ENCODE measurements around the gene TMEM156.

Gene TMEM156

DNA sequence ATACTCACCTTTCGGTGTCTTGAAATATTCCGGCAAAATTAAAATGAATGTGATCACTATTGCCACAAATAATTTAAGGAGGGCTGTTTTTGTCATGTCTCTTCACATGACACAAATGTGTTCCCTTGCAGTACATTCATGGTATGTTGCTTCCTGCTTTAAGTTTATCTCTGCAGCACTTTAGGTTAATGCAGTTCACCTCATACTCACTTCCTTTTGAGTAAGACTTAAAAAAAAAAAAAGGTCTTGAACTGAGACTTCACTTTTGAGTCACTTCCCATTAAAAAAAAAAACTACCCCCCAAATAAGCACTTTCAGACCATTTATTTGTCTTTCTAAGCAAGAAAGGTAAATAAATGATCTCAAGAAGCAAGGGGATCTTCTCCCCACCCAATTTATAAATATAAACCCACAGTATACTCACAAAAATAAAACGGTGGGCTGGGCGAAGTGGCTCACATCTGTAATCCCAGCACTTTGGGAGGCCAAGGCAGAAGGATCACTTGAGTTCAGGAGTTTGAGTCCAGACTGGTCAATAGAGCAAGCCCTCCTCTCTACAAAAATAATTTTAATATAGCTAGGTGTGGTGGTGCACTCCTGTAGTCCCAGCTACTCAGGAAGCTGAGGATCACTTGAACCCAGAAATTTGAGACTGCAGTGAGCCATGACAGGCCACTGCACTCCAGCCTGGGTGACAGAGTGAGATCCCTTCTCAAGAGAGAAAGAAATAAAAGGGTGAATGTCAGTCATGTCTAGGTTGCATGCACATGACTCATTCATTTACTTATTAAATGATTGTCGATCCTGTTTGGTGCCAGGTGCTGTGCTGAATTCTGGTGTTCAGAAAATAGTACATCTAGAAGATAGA is at the start of gene TMEM156:
TSS of gene TMEM156 (minus strand) at position 192 of the 868 bp plus-strand sequence. CDS start at position 96, 96 bp downstream.
- DNase-seq = peak; percentile 42

GRCh38 chr4:39078829-39079228 is 46.6 kb upstream of the TMEM156 start:
- DNase-seq = no peak

DNA sequence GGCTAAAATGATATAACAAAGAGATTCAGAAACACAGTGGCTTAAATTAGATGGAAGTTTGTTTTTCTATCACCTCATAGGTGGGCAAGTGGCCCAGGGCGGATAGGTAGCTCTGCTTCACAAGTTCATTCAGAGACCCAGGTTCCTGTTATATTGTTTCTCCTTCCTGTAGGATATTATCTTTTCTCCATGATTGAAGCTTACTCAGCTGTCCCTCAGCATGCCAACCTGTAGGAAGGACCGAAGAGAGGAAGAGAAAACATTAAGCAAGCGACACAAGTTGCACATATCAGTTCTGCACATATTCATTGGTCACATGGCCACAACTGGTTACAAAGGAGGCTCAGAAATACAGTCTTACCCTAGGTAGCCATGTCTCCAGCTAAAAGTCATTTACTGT is 36.7 kb upstream of the TMEM156 start:
- DNase-seq = no peak

GRCh38 chr4:39067451-39067850 is 35.2 kb upstream of the TMEM156 start:
- DNase-seq = no peak

- no peak for DNase-seq
These were observed 34.8 kb upstream of the TMEM156 start for GRCh38 chr4:39067031-39067430.

DNA sequence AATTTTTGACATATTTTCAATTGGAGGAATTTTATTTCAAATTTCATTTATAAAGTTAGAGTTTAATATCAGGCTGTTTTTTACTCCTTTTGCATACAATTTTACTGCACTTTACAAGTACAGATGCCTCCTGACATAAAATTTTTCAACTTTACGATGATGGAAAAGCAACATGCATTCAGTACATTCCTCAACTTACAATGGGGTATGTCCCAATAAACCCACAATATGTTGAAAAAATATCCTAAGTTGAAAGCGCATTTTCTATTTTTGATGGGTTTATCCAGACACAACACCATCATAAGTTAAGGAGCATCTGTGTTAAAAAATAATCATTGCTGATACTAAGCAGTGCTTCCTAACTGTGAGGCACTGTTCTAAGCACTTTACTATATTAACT is 34.2 kb upstream of the TMEM156 start:
- DNase-seq = no peak

- DNase-seq = no peak
These were observed 31.2 kb upstream of the TMEM156 start for GRCh38 chr4:39063430-39063829.

- DNase-seq = no peak
These were observed 30.5 kb upstream of the TMEM156 start for GRCh38 chr4:39062770-39063097.

GRCh38 chr4:39062094-39062769 is 30.0 kb upstream of the TMEM156 start, which contains the start of gene KLHL5:
TSS of gene KLHL5 (plus strand) at chr4:39062232. CDS start at chr4:39062653, 421 bp downstream.
- no peak for DNase-seq

DNA sequence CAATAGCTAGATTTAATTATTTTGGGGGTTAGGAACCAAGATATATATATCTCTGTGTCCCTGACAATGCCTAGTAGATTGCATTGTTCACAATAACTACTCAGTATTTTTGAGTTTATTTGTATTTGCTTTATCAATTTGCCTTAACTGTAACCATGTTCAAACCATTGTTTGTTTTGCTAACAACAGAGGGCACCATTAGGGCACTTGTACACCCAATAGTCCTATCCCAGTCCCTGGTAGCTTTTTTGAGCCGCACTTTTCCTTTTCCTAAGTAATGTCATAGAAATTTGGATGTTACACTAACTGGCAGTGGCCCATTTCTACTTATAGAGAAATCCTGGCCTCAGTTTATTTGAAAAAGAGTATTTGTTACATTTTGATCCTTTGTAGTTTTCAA is 29.2 kb upstream of the TMEM156 start:
- DNase-seq = no peak

GRCh38 chr4:39056023-39056422 is 23.8 kb upstream of the TMEM156 start:
- no peak for DNase-seq

DNA sequence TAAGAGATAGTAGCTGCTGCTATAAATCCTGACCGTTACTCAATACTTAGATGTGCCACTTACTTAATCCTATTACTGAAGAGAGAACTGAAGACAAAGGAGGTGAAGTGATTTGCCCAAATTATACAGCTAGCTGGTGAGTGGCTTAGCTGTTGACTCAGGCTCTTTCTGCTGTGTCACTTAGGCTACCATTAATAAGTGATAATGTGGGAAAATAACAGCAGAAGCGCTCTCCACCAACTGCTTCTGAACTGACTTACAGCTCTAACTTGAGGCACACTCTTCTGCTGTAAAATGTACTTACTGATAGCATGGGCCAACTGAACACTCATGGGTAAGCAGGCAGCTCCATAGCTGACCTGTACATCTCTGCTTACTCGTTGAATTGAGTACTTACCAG is 22.3 kb upstream of the TMEM156 start:
- no peak for DNase-seq

DNA sequence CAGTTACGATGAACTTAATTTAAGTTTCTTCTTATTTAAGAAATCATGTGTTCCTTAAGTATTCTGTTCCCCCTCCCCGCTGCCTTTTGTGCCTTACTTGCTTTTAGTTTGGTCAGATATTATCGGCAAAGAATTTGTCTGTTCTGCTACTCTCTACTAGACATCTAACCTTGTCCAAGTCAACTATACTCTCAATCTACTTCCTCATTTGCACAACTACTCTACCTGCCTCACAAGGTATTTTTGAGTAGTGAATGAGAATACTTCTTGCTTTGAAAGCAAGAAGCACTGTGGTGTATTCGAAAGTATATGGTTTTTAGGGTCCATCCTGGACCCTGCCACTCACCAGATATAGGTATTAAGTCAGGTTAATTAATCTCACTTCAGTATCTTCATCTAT is 21.8 kb upstream of the TMEM156 start:
- DNase-seq = no peak

- no peak for DNase-seq
These were observed 19.3 kb upstream of the TMEM156 start for GRCh38 chr4:39051492-39051891.

DNA sequence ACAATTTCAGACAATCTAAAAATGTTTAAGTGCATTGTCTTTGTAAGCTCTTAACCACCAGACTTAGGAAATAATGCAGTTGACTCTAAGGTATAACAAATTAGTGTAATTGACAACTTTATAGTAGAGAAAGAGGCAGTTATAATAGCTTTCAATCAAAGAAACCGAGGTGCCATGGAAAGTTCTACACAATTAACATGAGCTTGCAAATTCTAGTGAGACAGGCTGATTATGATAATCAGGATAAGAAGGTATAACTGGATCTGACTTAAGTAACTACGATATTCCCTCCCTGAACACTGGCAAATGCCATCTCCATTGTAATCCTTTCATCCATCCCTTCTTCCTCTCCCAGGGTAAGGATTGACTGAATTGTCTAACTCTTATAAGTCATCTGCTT is 18.4 kb upstream of the TMEM156 start:
- no peak for DNase-seq

- DNase-seq = no peak
These were observed 16.1 kb upstream of the TMEM156 start for GRCh38 chr4:39048311-39048710.

GRCh38 chr4:39047681-39048080 is 15.5 kb upstream of the TMEM156 start:
- no peak for DNase-seq

DNA sequence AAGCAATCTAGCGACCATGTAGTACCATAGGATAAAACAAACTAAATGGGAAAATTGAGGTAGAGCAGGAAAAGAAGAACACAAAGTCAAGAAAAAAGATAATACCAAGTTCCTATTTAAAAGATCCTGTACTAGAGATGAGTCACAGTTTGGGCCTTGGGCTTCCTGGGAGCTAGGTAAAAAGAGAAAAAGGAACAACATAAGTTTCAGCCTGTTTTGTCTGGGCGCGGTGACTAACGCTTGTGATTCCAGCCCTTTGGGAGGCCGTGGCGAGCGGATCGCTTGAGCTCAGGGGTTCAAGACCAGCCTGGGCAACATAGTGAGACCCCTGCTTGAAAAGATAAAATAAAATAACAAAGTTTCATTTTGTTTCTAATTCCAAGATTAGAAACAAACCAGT is 14.0 kb upstream of the TMEM156 start:
- no peak for DNase-seq

GRCh38 chr4:39045827-39046221 is 13.6 kb upstream of the TMEM156 start:
- DNase-seq = no peak

DNA sequence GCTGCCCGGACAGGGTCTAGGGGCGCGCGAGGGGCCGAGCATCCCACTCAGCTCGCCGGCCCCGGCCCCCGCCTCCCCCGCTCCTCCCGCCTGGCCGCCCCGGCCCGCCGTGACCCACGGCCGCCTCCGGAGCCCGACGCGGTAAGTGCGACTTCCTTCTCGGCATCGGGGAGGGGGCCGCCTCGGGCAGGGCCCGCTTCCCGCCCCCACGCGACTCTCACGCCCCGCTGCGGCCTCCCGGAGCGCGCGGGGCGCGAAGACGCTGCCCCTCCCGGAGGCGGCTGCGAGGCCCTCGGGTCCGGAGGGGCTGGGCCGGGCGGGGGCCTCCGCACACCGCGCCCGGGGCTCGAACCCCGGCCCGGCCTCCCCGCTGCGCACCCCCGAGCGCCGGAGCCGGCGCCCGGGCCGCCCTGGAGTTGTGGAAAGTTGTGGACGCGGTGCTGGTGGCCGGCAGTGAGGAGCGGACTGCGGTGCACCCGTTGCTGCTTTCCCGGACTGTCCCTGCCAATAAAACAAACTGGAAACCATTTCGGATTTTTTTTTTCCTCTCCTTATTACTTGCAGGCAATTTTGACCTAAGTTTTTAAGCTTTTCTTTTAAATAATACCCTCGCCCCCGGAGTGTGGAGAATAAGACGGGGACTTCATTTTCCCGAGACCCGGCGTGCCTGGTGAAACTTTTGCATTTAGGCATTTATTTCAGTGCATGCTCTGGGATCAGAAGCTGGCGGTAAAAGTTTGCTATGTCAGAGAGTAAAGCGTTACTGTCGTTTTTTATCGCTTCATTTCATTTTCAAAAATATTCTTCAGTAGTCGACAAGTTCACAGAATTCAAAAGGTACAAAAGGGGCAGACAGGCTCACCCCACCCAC is 13.0 kb upstream of the TMEM156 start:
- DNase-seq = no peak

DNA sequence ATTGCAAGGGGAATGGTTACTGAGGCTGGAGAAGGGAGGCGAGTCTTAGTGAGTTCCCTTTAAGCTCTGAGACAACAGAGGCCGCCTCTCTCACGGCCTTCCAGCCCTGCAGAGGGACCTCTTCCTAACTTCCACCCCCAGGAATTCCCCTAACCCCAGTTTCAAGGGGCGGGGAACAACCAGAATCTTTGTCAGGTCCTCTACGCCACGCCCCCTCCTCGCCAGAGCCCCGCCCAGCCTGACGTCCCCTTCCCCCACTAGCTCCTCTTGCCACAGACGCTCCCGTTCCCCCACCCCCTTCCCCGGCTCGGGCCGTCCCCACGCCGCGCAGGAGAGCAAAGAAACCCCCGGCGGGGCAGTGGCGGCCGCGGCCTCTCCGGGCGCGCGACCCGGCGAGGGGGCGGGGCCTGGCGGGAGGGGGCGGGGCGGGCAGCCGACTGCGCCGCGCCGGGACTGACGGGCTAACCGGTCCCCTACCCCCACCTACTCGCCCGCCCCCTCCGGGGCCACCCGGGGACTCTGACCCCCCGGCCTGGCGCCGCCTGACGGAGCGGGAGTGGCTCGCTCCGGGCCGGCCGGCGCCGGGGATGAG is 12.3 kb upstream of the TMEM156 start:
- peak; percentile 75 for DNase-seq

GRCh38 chr4:39043861-39044363 is 11.7 kb upstream of the TMEM156 start:
- no peak for DNase-seq

Data from NCI-H2029 (cell line).